Coronary artery (tissue), 2 donors: ENCODE measurements around the gene KRCC1.
"Not testable (repeated sequence)": the region's sequence is repeated elsewhere in the genome, so short reads cannot be mapped to it uniquely, and the experiment has no call there.

Experiments used
- DNase-seq: peaks from one replicate; pipeline ENCODE4 v3.0.0-alpha.2; 2017; ENCODE audit warnings: low spot score
- H3K27ac ChIP-seq, 2 donors: fragments of 200-600 bp; sonication (generic); one replicate each; pipeline ENCODE4 v1.5.1; 2016 to 2019
- H3K4me3 ChIP-seq: fragments of 200-600 bp; sonication (generic); 2 replicates; pipeline ENCODE4 v1.5.1; 2016; ENCODE audit warnings: mild to moderate bottlenecking, moderate library complexity
- CTCF ChIP-seq: fragments of 200-600 bp; sonication (generic); IDR thresholded peaks from one replicate; pipeline ENCODE4 v1.5.1; 2019; ENCODE audit warnings: antibody characterized with exemption

KRCC1 gene

GRCh38 chr2:88003074-88003755 lies 52.4 kb downstream of the KRCC1 start:
- no peak for TF ChIP-seq CTCF
- DNase-seq, result no peak
- no peak overlapping the region for H3K27ac ChIP-seq
- no peak overlapping the region for H3K4me3 ChIP-seq

- DNase-seq, result no peak
- no peak for TF ChIP-seq CTCF
- Histone ChIP-seq H3K4me3 (no peak overlapping the region), H3K27ac (no peak overlapping the region)
Observed at GRCh38 chr2:88002359-88002707, 53.2 kb downstream of the KRCC1 start.

GRCh38 chr2:88000474-88000873 lies 55.1 kb downstream of the KRCC1 start:
- H3K27ac ChIP-seq, DNase-seq, H3K4me3 ChIP-seq: not testable (repeated sequence)

GRCh38 chr2:87996570-87996969 lies 59.0 kb downstream of the KRCC1 start:
- no peak for TF ChIP-seq CTCF
- H3K4me3 ChIP-seq, result no peak overlapping the region
- H3K27ac ChIP-seq, result no peak overlapping the region
- DNase-seq, result no peak

GRCh38 chr2:87995756-87996155 lies 59.8 kb downstream of the KRCC1 start:
- Histone ChIP-seq H3K4me3 (no peak overlapping the region), H3K27ac (no peak overlapping the region)
- DNase-seq, result no peak
- TF ChIP-seq CTCF, result no peak

- H3K4me3 ChIP-seq, H3K27ac ChIP-seq, DNase-seq: not testable (repeated sequence)
Observed at GRCh38 chr2:87994304-87994850, 61.2 kb downstream of the KRCC1 start.

GRCh38 chr2:87992569-87992968 lies 63.0 kb downstream of the KRCC1 start:
- DNase-seq, H3K27ac ChIP-seq, H3K4me3 ChIP-seq: not testable (repeated sequence)

- not testable (repeated sequence) for H3K27ac ChIP-seq, H3K4me3 ChIP-seq, DNase-seq
Observed at GRCh38 chr2:87987473-87987872, 68.1 kb downstream of the KRCC1 start.

- DNase-seq, H3K4me3 ChIP-seq, H3K27ac ChIP-seq: not testable (repeated sequence)
Observed at GRCh38 chr2:87985902-87986301, 69.7 kb downstream of the KRCC1 start.

GRCh38 chr2:87981182-87981581 lies 74.4 kb downstream of the KRCC1 start:
- H3K27ac ChIP-seq, DNase-seq: not testable (repeated sequence)

More at GRCh38 chr2:87981182-87981581, 74.4 kb downstream of the KRCC1 start:
- not testable (repeated sequence) for H3K4me3 ChIP-seq
